Astrocyte of the cerebellum (primary cell): ENCODE results near the gene ASB3.
"Not testable (repeated sequence)": the region's sequence is repeated elsewhere in the genome, so short reads cannot be mapped to it uniquely, and the experiment has no call there.

ENCODE experiments used
- DNase-seq: peaks from one replicate; pipeline ENCODE4 v3.0.0-alpha.2; 2011; ENCODE audit warnings: low read depth
- H3K4me3 ChIP-seq: 2 replicates; pipeline ENCODE4 v1.5.1; 2011; ENCODE audit warnings: mild to moderate bottlenecking, low read depth, low read length, moderate library complexity
- CTCF ChIP-seq: IDR thresholded peaks from 2 replicates; pipeline ENCODE4 v1.5.1; 2012; ENCODE audit warnings: low read length, low read depth, moderate library complexity, mild to moderate bottlenecking; ENCODE audit errors: missing control alignments
- in situ Hi-C: cut with HindIII; loops from 2 replicates; pipeline ENCODE4 v1.10.0; 2017; ENCODE audit warnings: low sequenced_read_pairs

ASB3 gene

GRCh38 chr2:53765767-53766166 is 21.0 kb downstream of the ASB3 start:
- no peak for TF ChIP-seq CTCF
- no peak overlapping the region for H3K4me3 ChIP-seq
- in situ Hi-C loops: no loop called here
- no peak for DNase-seq

GRCh38 chr2:53757206-53757605 is 29.5 kb downstream of the ASB3 start:
- in situ Hi-C loops, H3K4me3 ChIP-seq, DNase-seq: not testable (repeated sequence)

GRCh38 chr2:53756644-53757043 is 30.1 kb downstream of the ASB3 start:
- DNase-seq: no peak
- no peak overlapping the region for H3K4me3 ChIP-seq
- in situ Hi-C loops: no loop called here
- TF ChIP-seq CTCF: no peak

GRCh38 chr2:53755121-53755520 is 31.6 kb downstream of the ASB3 start:
- TF ChIP-seq CTCF: no peak
- H3K4me3 ChIP-seq: no peak overlapping the region
- no peak for DNase-seq
- in situ Hi-C loops: no loop called here

- TF ChIP-seq CTCF: no peak
- no peak overlapping the region for H3K4me3 ChIP-seq
- no peak for DNase-seq
- in situ Hi-C loops: no loop called here
These were observed 33.7 kb downstream of the ASB3 start for GRCh38 chr2:53753041-53753440.

- TF ChIP-seq CTCF: no peak
- H3K4me3 ChIP-seq: no peak overlapping the region
- no peak for DNase-seq
- in situ Hi-C loops: no loop called here
These were observed 34.4 kb downstream of the ASB3 start for GRCh38 chr2:53752385-53752784.

- no peak for TF ChIP-seq CTCF
- no peak overlapping the region for H3K4me3 ChIP-seq
- in situ Hi-C loops: no loop called here
- DNase-seq: no peak
These were observed 35.0 kb downstream of the ASB3 start for GRCh38 chr2:53751728-53752127.
